Astrocyte (in vitro differentiated cells and primary cell): ENCODE results near the gene LCMT1. TPM values are rescaled to one million over a fixed set of nuclear protein-coding genes. Genes with fewer than 3 reads are reported as not detected.

Experiments
- DNase-seq: peaks from one replicate; pipeline ENCODE4 v3.0.0-alpha.2; 2010; ENCODE audit warnings: low read depth
- FAIRE-seq: peaks from 2 replicates; lab custom pipeline; 2011; peaks lifted over from hg19 to GRCh38; lab: Jason Lieb, UNC
- H2AFZ ChIP-seq: 2 replicates; pipeline ENCODE4 v1.6.0; 2012; ENCODE audit warnings: low read depth, low read length, inconsistent platforms
- H3K27ac ChIP-seq: 2 replicates; pipeline ENCODE4 v1.5.1; 2011; ENCODE audit warnings: low read depth, low read length, inconsistent platforms
- H3K27me3 ChIP-seq: 2 replicates; pipeline ENCODE4 v1.6.0; 2011; ENCODE audit warnings: low read length, inconsistent platforms; ENCODE audit not compliant: insufficient read depth
- H3K36me3 ChIP-seq: 2 replicates; pipeline ENCODE4 v1.5.1; 2011; ENCODE audit warnings: low read length, inconsistent platforms; ENCODE audit not compliant: insufficient read depth
- H3K4me1 ChIP-seq: 2 replicates; pipeline ENCODE4 v1.5.1; 2011; ENCODE audit warnings: low read length, inconsistent platforms; ENCODE audit not compliant: insufficient read depth
- H3K4me2 ChIP-seq: 2 replicates; pipeline ENCODE4 v1.6.0; 2012; ENCODE audit warnings: low read length, inconsistent platforms
- H3K4me3 ChIP-seq: 2 replicates; pipeline ENCODE4 v1.5.1; 2011; ENCODE audit warnings: low read depth, mild to moderate bottlenecking, low read length, inconsistent platforms; ENCODE audit not compliant: insufficient read depth
- H3K79me2 ChIP-seq: 2 replicates; pipeline ENCODE4 v1.6.0; 2012; ENCODE audit warnings: mild to moderate bottlenecking, low read length, inconsistent platforms; ENCODE audit not compliant: insufficient read depth
- H3K9ac ChIP-seq: 2 replicates; pipeline ENCODE4 v1.6.0; 2012; ENCODE audit warnings: mild to moderate bottlenecking, low read length, inconsistent platforms
- H3K9me3 ChIP-seq: 2 replicates; pipeline ENCODE4 v1.5.1; 2012; ENCODE audit warnings: low read depth, mild to moderate bottlenecking, low read length, inconsistent platforms; ENCODE audit not compliant: insufficient read depth
- H4K20me1 ChIP-seq: 2 replicates; pipeline ENCODE4 v1.6.0; 2012; ENCODE audit warnings: low read length, inconsistent platforms; ENCODE audit not compliant: insufficient read depth
- H3K27ac Mint-ChIP-seq: one replicate; pipeline ENCODE4 v1.8.0; 2021; ENCODE audit warnings: mild to moderate bottlenecking, mixed read lengths; ENCODE audit not compliant: unreplicated experiment
- H3K27me3 Mint-ChIP-seq: one replicate; pipeline ENCODE4 v1.8.0; 2021; ENCODE audit warnings: low read depth, mixed read lengths; ENCODE audit not compliant: unreplicated experiment
- H3K36me3 Mint-ChIP-seq: one replicate; pipeline ENCODE4 v1.8.0; 2021; ENCODE audit warnings: low read depth, mixed read lengths; ENCODE audit not compliant: unreplicated experiment
- H3K4me1 Mint-ChIP-seq: one replicate; pipeline ENCODE4 v1.8.0; 2021; ENCODE audit warnings: low read depth, mixed read lengths; ENCODE audit not compliant: unreplicated experiment
- H3K4me3 Mint-ChIP-seq: one replicate; pipeline ENCODE4 v1.8.0; 2021; ENCODE audit warnings: mild to moderate bottlenecking, moderate library complexity, mixed read lengths; ENCODE audit not compliant: unreplicated experiment
- H3K9me3 Mint-ChIP-seq: one replicate; pipeline ENCODE4 v1.8.0; 2021; ENCODE audit warnings: mild to moderate bottlenecking, mixed read lengths; ENCODE audit not compliant: unreplicated experiment
- CTCF ChIP-seq: IDR thresholded peaks from 2 replicates; pipeline ENCODE4 v1.5.1; 2011; ENCODE audit warnings: low read depth, mild to moderate bottlenecking, inconsistent platforms, low read length, moderate library complexity; ENCODE audit not compliant: insufficient read depth
- EZH2 ChIP-seq: IDR thresholded peaks from 2 replicates; pipeline ENCODE4 v1.6.1; 2012; ENCODE audit warnings: mild to moderate bottlenecking, low read length, inconsistent platforms; ENCODE audit not compliant: insufficient read depth
- total RNA-seq: library from RNA; stranded (reverse); gene quantifications from 2 replicates; pipeline ENCODE4 v1.2.1, GENCODE V29; 2021

LCMT1 gene
- total RNA-seq, 1 donor from 2014 or later = 46.9 TPM

GRCh38 chr16:25064937-25065336 lies 46.6 kb upstream of the LCMT1 start:
- Histone ChIP-seq H3K9me3 (no peaks in the 10 kb centered on the region), H3K27me3 (no peaks in the 10 kb centered on the region), H3K4me3 (no peak overlapping the region), H2AFZ (peak overlapping the region; percentile 71), H3K79me2 (no peaks in the 10 kb centered on the region), H3K4me2 (no peak overlapping the region), H3K9ac (no peak overlapping the region), H3K4me1 (peaks cover 12% of the 10 kb centered on the region), H3K36me3 (no peaks in the 10 kb centered on the region), H3K27ac (no peak overlapping the region), H4K20me1 (no peaks in the 10 kb centered on the region)
- no peak for TF ChIP-seq EZH2
- no peak for TF ChIP-seq CTCF
- FAIRE-seq (no peak), DNase-seq (peak; percentile 6)
- H3K4me1 Mint-ChIP-seq = peaks cover 13% of the 10 kb centered on the region
- H3K4me3 Mint-ChIP-seq = no peak overlapping the region
- H3K27ac Mint-ChIP-seq = no peak overlapping the region
- H3K27me3 Mint-ChIP-seq = peaks cover 13% of the 10 kb centered on the region
- H3K9me3 Mint-ChIP-seq = no peaks in the 10 kb centered on the region
- no peaks in the 10 kb centered on the region for H3K36me3 Mint-ChIP-seq

- H3K9ac ChIP-seq = no peak overlapping the region
- peaks cover 12% of the 10 kb centered on the region for H3K4me1 ChIP-seq
- no peak overlapping the region for H3K4me3 ChIP-seq
- H3K27me3 Mint-ChIP-seq = peaks cover 15% of the 10 kb centered on the region
- no peak overlapping the region for H3K27ac Mint-ChIP-seq
- H3K79me2 ChIP-seq = no peaks in the 10 kb centered on the region
- no peaks in the 10 kb centered on the region for H3K9me3 Mint-ChIP-seq
- H2AFZ ChIP-seq = peak overlapping the region; percentile 73
- no peak overlapping the region for H3K4me2 ChIP-seq
- TF ChIP-seq CTCF (no peak), EZH2 (no peak)
- no peaks in the 10 kb centered on the region for H4K20me1 ChIP-seq
- no peak for FAIRE-seq
- H3K27me3 ChIP-seq = no peaks in the 10 kb centered on the region
- no peak for DNase-seq
- H3K36me3 Mint-ChIP-seq = no peaks in the 10 kb centered on the region
- no peak overlapping the region for H3K27ac ChIP-seq
- H3K36me3 ChIP-seq = no peaks in the 10 kb centered on the region
- peaks cover 13% of the 10 kb centered on the region for H3K4me1 Mint-ChIP-seq
- H3K4me3 Mint-ChIP-seq = no peak overlapping the region
- no peaks in the 10 kb centered on the region for H3K9me3 ChIP-seq
Measured at GRCh38 chr16:25065899-25066298, 45.6 kb upstream of the LCMT1 start.

GRCh38 chr16:25066426-25066746 lies 45.2 kb upstream of the LCMT1 start:
- no peak overlapping the region for H3K4me3 ChIP-seq
- H3K4me1 ChIP-seq = peaks cover 12% of the 10 kb centered on the region
- H2AFZ ChIP-seq = peak overlapping the region; percentile 73
- TF ChIP-seq CTCF (no peak), EZH2 (no peak)
- no peak for FAIRE-seq
- H3K27ac ChIP-seq = no peak overlapping the region
- H3K4me2 ChIP-seq = peak overlapping the region; percentile 94
- Mint-ChIP-seq H3K4me3 (peak overlapping the region; percentile 73), H3K27me3 (peaks cover 20% of the 10 kb centered on the region), H3K36me3 (no peaks in the 10 kb centered on the region), H3K9me3 (no peaks in the 10 kb centered on the region), H3K4me1 (peaks cover 13% of the 10 kb centered on the region), H3K27ac (peak overlapping the region; percentile 62)
- H3K9ac ChIP-seq = peak overlapping the region; percentile 86
- DNase-seq = no peak
- H3K9me3 ChIP-seq = no peaks in the 10 kb centered on the region
- H3K27me3 ChIP-seq = peaks cover under 1% of the 10 kb centered on the region
- H3K79me2 ChIP-seq = no peaks in the 10 kb centered on the region
- no peaks in the 10 kb centered on the region for H3K36me3 ChIP-seq
- no peaks in the 10 kb centered on the region for H4K20me1 ChIP-seq
